Right cardiac atrium (tissue), 5 donors: ENCODE data around the gene CDK5R2. TPM values are rescaled to one million over a fixed set of nuclear protein-coding genes. Genes with fewer than 3 reads are reported as not detected.

Experiments used
- ATAC-seq, 2 donors: fragments of 200-7000 bp; cut with Tn5 transposase; one replicate each; pipeline versions ENCODE4 v1.8.0 to v1.9.1; 2020; ENCODE audit warnings: moderate library complexity in 2 of 2, mild to moderate bottlenecking in 1 of 2
- DNase-seq, 3 donors: peaks; one replicate each; pipeline ENCODE4 v3.0.0-alpha.2; 2020
- H3K27ac ChIP-seq: one replicate; pipeline ENCODE4 v1.5.1; 2013; ENCODE audit warnings: mild to moderate bottlenecking, low read length, control low read depth, moderate library complexity
- H3K27me3 ChIP-seq: one replicate; pipeline ENCODE4 v1.6.1; 2013; ENCODE audit not compliant: control insufficient read depth, insufficient read depth
- H3K4me1 ChIP-seq: one replicate; pipeline ENCODE4 v1.6.1; 2013; ENCODE audit warnings: low read length; ENCODE audit not compliant: control insufficient read depth, insufficient read depth
- H3K4me3 ChIP-seq: one replicate; pipeline ENCODE4 v1.5.1; 2013; ENCODE audit warnings: low read length, control low read depth
- H3K9me3 ChIP-seq: one replicate; pipeline ENCODE4 v1.6.1; 2013; ENCODE audit warnings: low read length; ENCODE audit not compliant: control insufficient read depth
- WGBS: extraction: QIAGEN DNeasy Blood & Tissue Kit; methylation state at CpG from one replicate; pipeline ENCODE4 v1.1.7; 2013; 5-methylcytosine and 5-hydroxymethylcytosine counted together
- intact Hi-C, 4 donors: fragments of 100-400 bp; cut with DNase I; formaldehyde crosslinking; loops; one replicate each; pipeline versions ENCODE4 v1.11.0 to v1.14.0; 2022 to 2023
- polyA plus RNA-seq: library from polyadenylated mRNA; stranded (reverse); fragments of 200-250 nt; gene quantifications from one replicate; pipeline ENCODE4 v1.2.3, GENCODE V29; 2013
- total RNA-seq, 4 donors: library from RNA; stranded (reverse); fragmentation: NEBNext Ultra II Directional; extraction: Animal tissue kit (Norgen Biotek cat#: 25700); gene quantifications; one replicate each; pipeline ENCODE4 v1.2.1, GENCODE V29; 2021
- donor health status: healthy with polysubstance abuse.
- donor health status: DM: no; HTN: yes; CAD: no.
- donor health status: DM: no; HTN: no; CAD: no.
- donor health status: DM: no; HTN: yes; CAD: no; lungs with severe emphysema.
- donor health status: DM: yes; HTN: yes; CAD: no.

CDK5R2 gene
- total and polyA plus RNA-seq, 5 donors = 0.09 TPM; not detected in 4

- Histone ChIP-seq H3K27me3 (no peaks in the 10 kb centered on the region), H3K27ac (no peak overlapping the region), H3K4me1 (no peaks in the 10 kb centered on the region), H3K4me3 (no peak overlapping the region), H3K9me3 (no peaks in the 10 kb centered on the region)
- DNase-seq (no peak), ATAC-seq (no peak)
- 95% methylated on average over 7 of the region's 7 CpGs for WGBS
- intact Hi-C loops = no loop called here
Measured at GRCh38 chr2:218952160-218952559, 7.3 kb upstream of the CDK5R2 start.

GRCh38 chr2:218953366-218953954 is 6.0 kb upstream of the CDK5R2 start:
- Histone ChIP-seq H3K9me3 (no peaks in the 10 kb centered on the region), H3K27me3 (no peaks in the 10 kb centered on the region), H3K4me3 (no peak overlapping the region), H3K27ac (no peak overlapping the region), H3K4me1 (no peaks in the 10 kb centered on the region)
- DNase-seq (no peak), ATAC-seq (no peak)
- WGBS = 69% methylated on average over 18 of the region's 18 CpGs
- intact Hi-C loops = no loop called here

- intact Hi-C loops = no loop called here
- Histone ChIP-seq H3K27me3 (no peaks in the 10 kb centered on the region), H3K4me1 (no peaks in the 10 kb centered on the region), H3K9me3 (no peaks in the 10 kb centered on the region), H3K4me3 (no peak overlapping the region), H3K27ac (no peak overlapping the region)
- ATAC-seq = no peak
- DNase-seq = no peak
- WGBS = 74% methylated on average over 8 of the region's 8 CpGs
Measured at GRCh38 chr2:218954541-218955300, 4.7 kb upstream of the CDK5R2 start.

GRCh38 chr2:218956039-218956438 is 3.4 kb upstream of the CDK5R2 start:
- ATAC-seq (no peak), DNase-seq (no peak)
- Histone ChIP-seq H3K4me3 (no peak overlapping the region), H3K27me3 (no peaks in the 10 kb centered on the region), H3K9me3 (no peaks in the 10 kb centered on the region), H3K4me1 (no peaks in the 10 kb centered on the region), H3K27ac (no peak overlapping the region)
- 44% methylated on average over 1 of the region's 1 CpG for WGBS
- intact Hi-C loops = no loop called here

DNA sequence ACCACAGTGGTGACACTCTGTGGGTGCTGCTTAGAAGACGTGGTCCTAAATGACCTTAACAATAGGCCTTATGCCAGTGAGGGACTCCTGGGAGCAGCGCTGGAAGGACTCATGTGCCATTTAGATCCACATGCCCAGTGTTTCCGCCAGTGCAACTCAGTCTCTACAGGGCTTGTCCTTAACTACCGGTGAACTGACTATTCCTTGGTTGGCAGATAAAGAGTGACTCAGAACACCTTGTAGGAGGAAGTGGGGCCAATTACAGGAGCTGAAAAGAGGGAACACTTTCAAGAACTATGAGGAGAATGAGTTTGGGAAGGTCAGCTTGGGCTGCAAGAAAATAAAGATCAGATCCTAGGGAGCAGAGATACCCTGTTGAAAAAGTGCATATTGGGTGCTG is 1.8 kb upstream of the CDK5R2 start:
- 78% methylated on average over 4 of the region's 4 CpGs for WGBS
- H3K27me3 ChIP-seq = no peaks in the 10 kb centered on the region
- DNase-seq = no peak

DNA sequence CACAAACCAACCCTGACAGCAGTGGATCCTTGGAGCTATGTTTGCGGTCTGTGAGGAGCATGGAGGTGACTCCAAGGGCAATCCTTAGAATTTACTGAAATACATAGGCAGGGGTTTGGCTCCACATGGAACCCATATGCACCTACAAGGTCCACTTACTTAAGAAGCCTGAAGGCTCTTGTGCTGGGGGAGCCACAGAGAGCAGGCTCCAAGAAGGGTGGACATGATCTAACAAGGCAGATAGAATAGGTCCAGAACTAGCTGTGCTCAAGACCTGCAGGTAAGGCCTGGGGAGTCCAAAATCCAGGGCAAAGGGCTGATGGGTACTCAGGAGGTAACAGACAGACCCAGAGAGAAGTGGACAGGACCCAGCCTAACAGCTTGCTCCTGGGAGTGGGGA is 1.2 kb upstream of the CDK5R2 start:
- 92% methylated on average over 1 of the region's 1 CpG for WGBS
- ATAC-seq = no peak
- no peaks in the 10 kb centered on the region for H3K27me3 ChIP-seq
- H3K9me3 ChIP-seq = no peaks in the 10 kb centered on the region
- intact Hi-C loops = no loop called here
- no peak for DNase-seq
- H3K4me3 ChIP-seq = no peak overlapping the region
- no peaks in the 10 kb centered on the region for H3K4me1 ChIP-seq
- no peak overlapping the region for H3K27ac ChIP-seq

More for the DNA sequence above, 1.8 kb upstream of the CDK5R2 start:
- no peaks in the 10 kb centered on the region for H3K4me1 ChIP-seq
- intact Hi-C loops = no loop called here
- no peak overlapping the region for H3K27ac ChIP-seq
- no peaks in the 10 kb centered on the region for H3K9me3 ChIP-seq
- no peak for ATAC-seq
- H3K4me3 ChIP-seq = no peak overlapping the region

DNA sequence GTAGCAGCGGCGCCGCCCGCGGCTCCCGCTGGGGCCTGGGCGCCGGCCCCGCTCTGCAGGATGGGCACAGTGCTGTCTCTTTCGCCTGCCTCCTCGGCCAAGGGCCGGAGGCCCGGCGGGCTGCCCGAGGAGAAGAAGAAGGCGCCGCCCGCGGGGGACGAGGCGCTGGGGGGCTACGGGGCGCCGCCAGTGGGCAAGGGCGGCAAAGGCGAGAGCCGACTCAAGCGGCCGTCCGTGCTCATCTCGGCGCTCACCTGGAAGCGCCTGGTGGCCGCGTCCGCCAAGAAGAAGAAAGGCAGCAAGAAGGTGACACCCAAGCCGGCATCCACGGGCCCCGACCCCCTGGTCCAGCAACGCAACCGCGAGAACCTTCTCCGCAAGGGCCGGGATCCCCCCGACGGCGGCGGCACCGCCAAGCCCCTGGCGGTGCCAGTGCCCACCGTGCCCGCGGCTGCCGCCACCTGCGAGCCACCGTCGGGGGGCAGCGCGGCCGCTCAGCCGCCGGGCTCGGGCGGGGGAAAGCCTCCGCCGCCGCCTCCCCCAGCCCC is 369 bp downstream of the CDK5R2 start:
- no peaks in the 10 kb centered on the region for H3K9me3 ChIP-seq
- WGBS = 2% methylated on average over 67 of the region's 67 CpGs
- H3K4me3 ChIP-seq = peak overlapping the region; percentile 59
- ATAC-seq = no peak
- no peak overlapping the region for H3K27ac ChIP-seq
- no peaks in the 10 kb centered on the region for H3K27me3 ChIP-seq
- no peaks in the 10 kb centered on the region for H3K4me1 ChIP-seq
- intact Hi-C loops = no loop called here
- no peak for DNase-seq

- no peaks in the 10 kb centered on the region for H3K4me1 ChIP-seq
- no peaks in the 10 kb centered on the region for H3K9me3 ChIP-seq
- DNase-seq (peak in 1 of 3 donors; percentile 50), ATAC-seq (no peak)
- no peak overlapping the region for H3K4me3 ChIP-seq
- 3% methylated on average over 87 of the region's 87 CpGs for WGBS
- no peak overlapping the region for H3K27ac ChIP-seq
- intact Hi-C loops = no loop called here
- no peaks in the 10 kb centered on the region for H3K27me3 ChIP-seq
Measured at GRCh38 chr2:218960309-218961165, 1.1 kb downstream of the CDK5R2 start.

- Histone ChIP-seq H3K27ac (no peak overlapping the region), H3K27me3 (no peaks in the 10 kb centered on the region), H3K9me3 (no peaks in the 10 kb centered on the region), H3K4me3 (no peak overlapping the region), H3K4me1 (no peaks in the 10 kb centered on the region)
- WGBS = 6% methylated on average over 4 of the region's 4 CpGs
- no peak for DNase-seq
- intact Hi-C loops = no loop called here
- no peak for ATAC-seq
Measured at GRCh38 chr2:218961229-218961628, 1.8 kb downstream of the CDK5R2 start.

DNA sequence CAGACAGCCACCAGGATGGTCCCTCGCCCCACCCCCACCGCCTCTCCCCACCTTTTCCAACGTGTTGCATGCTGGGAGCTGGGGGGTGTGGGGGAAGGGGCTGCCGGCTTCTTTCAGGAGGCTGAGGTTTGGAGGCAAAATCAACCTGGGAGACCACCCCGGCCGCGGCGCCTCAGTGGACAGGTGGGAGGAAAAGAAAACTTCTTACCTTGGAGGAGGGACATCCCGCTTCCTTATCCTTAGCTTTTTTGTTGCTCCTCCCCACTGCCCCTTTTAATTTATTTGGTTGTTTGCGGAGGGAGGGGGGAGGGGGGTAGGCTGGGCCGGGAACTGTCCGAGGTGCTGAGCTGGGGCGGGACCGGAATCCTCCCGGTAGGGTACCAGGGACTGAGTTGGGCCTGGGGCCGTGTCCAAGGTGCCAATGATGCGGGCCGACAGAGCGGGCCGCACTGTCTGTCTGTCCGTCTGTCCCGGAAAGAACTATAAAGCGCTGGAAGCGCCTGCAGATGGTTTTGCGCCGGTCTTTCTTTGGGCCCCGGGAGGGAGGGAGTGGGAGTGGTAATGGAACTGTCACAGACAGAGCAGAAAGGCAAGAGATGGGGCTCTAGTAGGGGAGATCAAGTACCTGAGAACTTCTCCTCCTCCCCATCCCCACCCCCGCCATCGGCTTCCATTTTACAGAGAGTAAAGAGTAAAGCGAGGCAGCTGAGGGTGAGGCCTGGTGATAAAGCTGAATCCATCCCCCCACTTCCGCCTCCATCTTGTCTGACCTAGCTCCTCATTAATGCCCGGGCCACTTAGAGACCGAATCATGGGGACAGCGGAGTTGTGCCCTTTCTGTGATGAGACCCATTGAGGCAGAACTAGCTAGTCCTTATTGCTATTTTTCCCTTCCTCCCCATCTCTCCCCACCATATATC is 2.4 kb downstream of the CDK5R2 start:
- no peak overlapping the region for H3K4me3 ChIP-seq
- DNase-seq (no peak), ATAC-seq (no peak)
- H3K4me1 ChIP-seq = no peaks in the 10 kb centered on the region
- H3K27me3 ChIP-seq = no peaks in the 10 kb centered on the region
- intact Hi-C loops = no loop called here
- no peak overlapping the region for H3K27ac ChIP-seq
- 10% methylated on average over 34 of the region's 34 CpGs for WGBS
- H3K9me3 ChIP-seq = no peaks in the 10 kb centered on the region
